HG02623 (cell line): Measurements from ENCODE around the gene SEC24C.
A peak's percentile ranks its signal among the peaks of the same experiment; 100 is the strongest.

Source experiments
- ATAC-seq: cut with Tn5 transposase; IDR thresholded peaks from one replicate; pipeline ENCODE4 v1.9.1; 2021; ENCODE audit warnings: moderate library complexity; ENCODE audit not compliant: unreplicated experiment

Gene SEC24C

GRCh38 chr10:73809061-73809818 is 65.1 kb downstream of the SEC24C start:
- no peak for ATAC-seq

DNA sequence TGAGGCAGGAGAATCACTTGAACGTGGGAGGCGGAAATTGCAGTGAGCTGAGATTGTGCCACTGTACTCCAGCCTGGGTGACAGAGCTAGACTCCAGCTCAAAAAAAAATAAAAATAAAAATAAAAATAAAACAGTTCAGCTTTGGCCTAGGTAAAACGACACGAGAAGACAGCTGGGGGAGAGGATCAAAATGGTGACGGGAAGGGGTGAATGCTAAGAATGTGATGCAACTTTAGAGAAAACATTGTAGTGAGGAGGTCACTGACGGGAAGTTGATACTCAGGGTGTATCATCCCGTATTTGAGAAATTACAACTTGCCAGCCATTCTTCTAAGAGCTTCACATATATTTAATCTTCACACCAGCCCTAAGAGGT is 66.2 kb downstream of the SEC24C start:
- no peak for ATAC-seq

GRCh38 chr10:73810735-73811465 is 66.7 kb downstream of the SEC24C start:
- ATAC-seq, result peak; percentile 17

DNA sequence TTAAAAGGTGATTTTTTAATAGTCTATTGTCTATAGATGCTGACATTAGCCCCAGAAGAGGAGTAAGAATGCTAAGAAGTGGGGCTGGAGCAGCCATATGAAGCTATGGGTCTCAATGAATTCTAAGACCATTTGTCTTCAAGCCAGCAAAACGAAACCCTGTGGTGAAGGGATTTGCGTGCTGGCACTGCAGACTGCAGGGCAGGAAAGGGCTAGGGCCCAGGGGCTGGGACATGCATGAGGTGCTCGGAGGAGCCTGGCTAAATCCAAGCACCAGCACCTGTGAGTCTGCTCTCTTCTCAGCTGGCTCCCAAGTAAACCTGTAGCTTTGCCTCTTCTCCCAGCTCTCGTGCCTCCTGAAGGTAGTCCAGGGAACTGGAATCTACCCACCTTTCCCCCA is 68.5 kb downstream of the SEC24C start:
- no peak for ATAC-seq

DNA sequence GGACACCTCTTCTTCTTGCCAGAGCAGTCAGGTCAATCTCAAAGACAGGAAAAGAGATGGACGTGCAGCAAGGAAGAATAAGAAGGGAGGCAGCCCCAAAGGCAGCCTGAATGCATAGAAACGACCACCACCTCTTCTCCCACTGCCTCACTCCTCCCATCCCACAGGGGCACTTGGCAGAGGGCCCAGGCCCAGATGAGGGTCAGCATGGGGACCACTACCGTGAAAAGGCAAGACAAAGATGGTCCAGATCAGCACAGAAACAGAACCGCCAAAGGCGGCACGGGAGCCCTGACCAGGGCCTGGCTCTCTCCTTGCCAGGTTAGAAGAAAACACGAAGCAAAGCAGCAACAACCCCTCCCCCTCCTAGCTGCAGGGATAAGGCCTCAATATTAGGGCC is 69.2 kb downstream of the SEC24C start:
- no peak for ATAC-seq

- no peak for ATAC-seq
These were observed 70.2 kb downstream of the SEC24C start for GRCh38 chr10:73814276-73814895.

GRCh38 chr10:73814896-73815718 is 70.9 kb downstream of the SEC24C start:
- no peak for ATAC-seq

- ATAC-seq, result no peak
These were observed 71.5 kb downstream of the SEC24C start for GRCh38 chr10:73815719-73816030.

GRCh38 chr10:73816917-73817729 is 73.0 kb downstream of the SEC24C start:
- ATAC-seq, result no peak

GRCh38 chr10:73817826-73818225 is 73.7 kb downstream of the SEC24C start:
- no peak for ATAC-seq

GRCh38 chr10:73818402-73818801 is 74.2 kb downstream of the SEC24C start:
- ATAC-seq, result no peak

- no peak for ATAC-seq
These were observed 74.9 kb downstream of the SEC24C start for GRCh38 chr10:73819081-73819480.

- ATAC-seq, result no peak
These were observed 75.4 kb downstream of the SEC24C start for GRCh38 chr10:73819513-73820093.
